ENCODE results near the gene TXNDC8. TPM values are rescaled to one million over a fixed set of nuclear protein-coding genes. Genes with fewer than 3 reads are reported as not detected.

TXNDC8 gene
- total and polyA plus RNA-seq, 2 donors: not detected

DNA sequence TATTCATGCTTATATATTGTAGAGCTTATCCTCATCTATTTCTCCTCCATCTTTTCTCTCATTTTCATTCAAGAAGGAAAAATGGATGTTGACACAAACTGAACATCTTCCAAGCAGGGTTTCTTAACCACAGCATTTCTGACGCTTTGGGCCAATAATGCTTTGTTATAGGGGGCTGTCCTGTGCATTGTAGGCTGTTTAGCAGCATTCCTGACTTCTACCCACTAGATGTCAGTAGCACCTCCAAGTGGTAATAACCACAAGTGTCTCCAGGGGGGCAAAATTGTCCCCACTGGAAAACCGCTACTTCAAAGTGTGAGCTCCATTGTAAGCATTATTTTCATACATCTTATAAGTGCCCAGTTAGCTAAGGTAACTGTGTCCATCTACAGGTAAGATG, 2.6 kb upstream of the TXNDC8 start:
- WGBS: 67% methylated on average over 2 of the region's 2 CpGs
- H3K4me3 ChIP-seq (ENCODE audit: low read depth, low read length): no peak overlapping the region
- DNase-seq (ENCODE audit: extremely low spot score): no peak
- H3K27ac ChIP-seq (ENCODE audit: low read depth): no peak overlapping the region
- no peaks in the 10 kb centered on the region for H3K36me3 ChIP-seq (ENCODE audit: insufficient read depth)
- no peaks in the 10 kb centered on the region for H3K4me1 ChIP-seq (ENCODE audit: insufficient read depth)

DNA sequence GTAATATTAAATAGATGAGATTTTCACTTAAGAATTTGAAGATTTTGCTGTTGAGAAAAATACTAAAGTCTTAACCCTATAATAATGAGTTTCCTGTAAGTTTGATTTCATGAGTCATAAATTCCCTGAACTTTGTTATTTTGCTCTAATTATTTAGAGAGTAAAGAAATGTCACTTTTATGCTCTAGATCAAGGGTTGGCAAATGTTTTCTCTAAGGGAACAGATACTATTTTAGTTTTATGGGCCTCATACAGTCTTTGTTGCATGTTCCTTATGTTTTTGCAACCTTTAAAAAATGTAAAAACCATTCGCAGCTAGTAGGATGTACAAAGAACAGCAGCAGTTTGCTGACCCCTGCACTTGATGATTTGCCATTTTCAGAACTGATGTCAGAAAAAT, 480 bp upstream of the TXNDC8 start:
- H3K4me1 ChIP-seq (ENCODE audit: insufficient read depth): no peaks in the 10 kb centered on the region
- DNase-seq (ENCODE audit: extremely low spot score): no peak
- H3K4me3 ChIP-seq (ENCODE audit: low read depth, low read length): no peak overlapping the region
- 34% methylated on average over 1 of the region's 1 CpG for WGBS
- H3K27ac ChIP-seq (ENCODE audit: low read depth): no peak overlapping the region
- no peaks in the 10 kb centered on the region for H3K36me3 ChIP-seq (ENCODE audit: insufficient read depth)

DNA sequence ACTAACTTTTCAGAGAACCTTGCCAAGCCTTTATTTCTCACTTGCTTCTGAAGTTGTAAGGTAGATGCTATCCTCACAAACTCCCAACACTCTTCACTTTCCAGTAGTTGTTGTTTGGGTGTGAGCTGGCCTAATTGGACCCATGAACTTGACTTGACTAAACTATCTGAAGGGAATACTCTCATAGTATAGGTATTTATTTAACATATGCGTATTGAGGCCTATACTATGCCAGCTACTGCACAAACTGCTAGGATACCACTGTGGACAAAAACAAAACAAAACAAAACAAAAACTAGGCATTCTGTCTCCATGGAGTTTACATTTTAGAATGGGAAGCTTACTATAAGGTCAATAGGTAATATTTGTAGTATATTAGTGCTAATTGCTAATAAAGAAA, 1.3 kb downstream of the TXNDC8 start:
- Histone ChIP-seq H3K4me1 (ENCODE audit: insufficient read depth) (no peaks in the 10 kb centered on the region), H3K36me3 (ENCODE audit: insufficient read depth) (no peaks in the 10 kb centered on the region), H3K4me3 (ENCODE audit: low read depth, low read length) (no peak overlapping the region), H3K27ac (ENCODE audit: low read depth) (no peak overlapping the region)
- no peak for DNase-seq (ENCODE audit: extremely low spot score)
- WGBS: 83% methylated on average over 1 of the region's 1 CpG

DNA sequence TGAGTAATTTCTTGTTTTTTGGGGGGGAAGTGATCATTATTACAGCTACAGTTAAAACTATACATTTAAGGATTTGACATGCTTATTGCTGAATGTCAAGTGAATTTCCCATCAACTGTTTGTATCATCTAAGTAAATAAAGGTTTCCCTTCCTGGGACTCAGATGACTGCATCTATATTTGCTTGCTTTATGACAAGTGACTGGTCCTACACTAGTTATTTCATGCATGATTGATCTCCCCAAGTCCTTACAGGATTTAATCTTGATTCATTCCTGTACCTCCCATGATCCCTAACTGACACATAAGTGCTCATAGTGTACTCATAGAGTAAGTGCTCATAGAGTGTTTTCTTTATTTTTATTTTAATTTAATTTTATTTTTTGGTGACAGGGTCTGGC, 2.8 kb downstream of the TXNDC8 start:
- Histone ChIP-seq H3K27ac (ENCODE audit: low read depth) (no peak overlapping the region), H3K4me1 (ENCODE audit: insufficient read depth) (no peaks in the 10 kb centered on the region), H3K36me3 (ENCODE audit: insufficient read depth) (no peaks in the 10 kb centered on the region), H3K4me3 (ENCODE audit: low read depth, low read length) (no peak overlapping the region)
- no peak for DNase-seq (ENCODE audit: extremely low spot score)

DNA sequence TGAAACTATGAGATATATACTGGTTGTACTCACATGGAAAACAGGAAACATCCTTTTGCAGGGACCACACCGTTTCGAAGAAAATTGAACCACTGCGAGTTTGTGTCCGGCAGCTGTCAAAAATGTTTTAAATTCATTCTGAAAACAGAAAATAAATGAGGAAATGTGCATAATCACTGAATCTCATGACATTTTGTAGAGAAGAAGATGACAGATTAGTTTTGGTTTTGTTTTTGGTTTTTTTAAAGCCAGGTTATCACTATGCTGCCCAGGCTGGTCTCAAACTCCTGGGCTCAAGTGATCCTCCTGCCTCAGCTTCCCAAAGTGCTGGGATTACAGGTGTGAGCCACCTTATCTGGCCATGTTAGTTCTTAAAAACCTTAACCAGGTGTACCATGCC, 3.5 kb downstream of the TXNDC8 start:
- Histone ChIP-seq H3K36me3 (ENCODE audit: insufficient read depth) (no peaks in the 10 kb centered on the region), H3K27ac (ENCODE audit: low read depth) (no peak overlapping the region), H3K4me3 (ENCODE audit: low read depth, low read length) (no peak overlapping the region), H3K4me1 (ENCODE audit: insufficient read depth) (no peaks in the 10 kb centered on the region)
- 85% methylated on average over 4 of the region's 4 CpGs for WGBS
- no peak for DNase-seq (ENCODE audit: extremely low spot score)

DNA sequence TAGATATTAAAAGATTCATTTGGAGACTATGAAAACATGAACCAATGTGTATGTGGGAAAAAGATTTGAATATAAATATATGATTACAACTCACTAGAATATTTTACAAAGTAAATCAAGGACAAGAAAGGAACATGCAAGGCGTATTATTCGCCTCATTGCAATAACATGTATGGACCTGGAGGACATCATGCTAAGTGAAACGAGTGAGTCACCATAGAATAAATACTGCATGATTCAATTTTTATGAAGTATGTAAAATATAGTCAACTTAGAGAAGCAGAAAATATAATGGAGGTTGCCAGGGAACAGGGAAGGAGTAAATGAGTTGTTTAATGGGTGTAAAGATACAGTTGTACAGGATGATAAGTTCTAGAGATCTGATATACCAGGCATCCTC, 4.9 kb downstream of the TXNDC8 start:
- no peaks in the 10 kb centered on the region for H3K4me1 ChIP-seq (ENCODE audit: insufficient read depth)
- H3K27ac ChIP-seq (ENCODE audit: low read depth): no peak overlapping the region
- no peak overlapping the region for H3K4me3 ChIP-seq (ENCODE audit: low read depth, low read length)
- H3K36me3 ChIP-seq (ENCODE audit: insufficient read depth): no peaks in the 10 kb centered on the region
- WGBS: 79% methylated on average over 3 of the region's 3 CpGs
- DNase-seq (ENCODE audit: extremely low spot score): no peak

DNA sequence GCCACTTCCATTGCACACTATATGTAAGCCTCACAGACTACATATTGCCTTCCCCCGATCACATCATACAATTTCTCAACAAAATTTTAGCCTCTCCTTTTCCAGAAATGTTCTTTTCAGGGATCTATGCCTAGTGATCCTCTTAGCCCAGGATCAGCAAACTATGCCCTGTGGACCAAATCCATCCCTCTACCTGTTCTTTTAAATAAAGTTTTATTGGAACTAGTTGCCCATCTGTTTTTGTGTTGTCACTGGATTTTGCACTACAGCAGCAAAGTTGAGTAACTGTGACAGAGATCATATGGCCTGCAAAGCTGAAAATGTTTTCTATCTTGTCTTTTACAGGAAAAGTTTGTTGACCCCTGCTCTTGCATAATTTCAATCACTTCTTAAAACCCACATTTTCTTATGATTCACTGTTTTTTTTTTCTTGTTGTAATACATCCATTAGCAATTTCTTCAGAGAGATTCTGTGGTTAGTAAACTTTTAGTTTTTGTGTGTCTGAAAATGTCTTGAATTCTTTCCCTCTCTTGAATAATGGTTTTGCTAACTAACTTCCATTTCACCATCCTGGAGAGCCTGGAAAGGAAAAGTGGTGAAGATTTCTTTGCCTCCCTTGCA, 7.1 kb downstream of the TXNDC8 start:
- WGBS: 95% methylated on average over 1 of the region's 1 CpG
- H3K27ac ChIP-seq (ENCODE audit: low read depth): no peak overlapping the region
- no peaks in the 10 kb centered on the region for H3K4me1 ChIP-seq (ENCODE audit: insufficient read depth)
- H3K4me3 ChIP-seq (ENCODE audit: low read depth, low read length): no peak overlapping the region
- DNase-seq (ENCODE audit: extremely low spot score): no peak
- no peaks in the 10 kb centered on the region for H3K36me3 ChIP-seq (ENCODE audit: insufficient read depth)

DNA sequence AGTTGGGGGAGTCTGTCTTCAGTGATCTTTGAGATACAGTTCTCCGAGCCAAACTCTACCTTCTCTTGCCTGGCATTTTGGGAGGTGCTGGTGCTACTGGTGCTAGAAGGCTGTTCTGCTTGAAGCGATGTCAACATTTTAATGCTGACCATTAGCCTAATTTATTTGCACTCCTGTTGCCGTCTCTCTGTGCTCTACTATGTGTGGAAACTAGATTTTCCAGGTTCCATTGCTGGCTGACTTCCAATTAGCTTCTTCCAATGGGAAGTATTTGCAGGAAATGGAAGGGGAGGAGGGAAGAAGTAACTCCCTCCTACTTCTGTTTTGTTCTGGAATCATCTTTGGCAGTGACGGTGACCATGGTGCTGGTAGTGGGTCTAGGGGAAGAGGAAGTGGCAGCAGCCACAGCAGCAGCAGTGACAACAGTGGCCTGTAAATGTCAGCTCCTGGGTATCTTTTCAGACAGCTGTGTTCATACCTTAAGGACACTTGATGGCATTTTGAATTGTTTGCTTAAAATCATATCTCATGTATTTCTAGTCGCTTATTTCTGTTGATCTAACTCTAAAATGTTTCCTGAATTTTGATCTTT, 7.9 kb downstream of the TXNDC8 start:
- no peaks in the 10 kb centered on the region for H3K4me1 ChIP-seq (ENCODE audit: insufficient read depth)
- no peaks in the 10 kb centered on the region for H3K36me3 ChIP-seq (ENCODE audit: insufficient read depth)
- H3K4me3 ChIP-seq (ENCODE audit: low read depth, low read length): no peak overlapping the region
- H3K27ac ChIP-seq (ENCODE audit: low read depth): no peak overlapping the region
- DNase-seq (ENCODE audit: extremely low spot score): no peak
- 78% methylated on average over 5 of the region's 5 CpGs for WGBS

DNA sequence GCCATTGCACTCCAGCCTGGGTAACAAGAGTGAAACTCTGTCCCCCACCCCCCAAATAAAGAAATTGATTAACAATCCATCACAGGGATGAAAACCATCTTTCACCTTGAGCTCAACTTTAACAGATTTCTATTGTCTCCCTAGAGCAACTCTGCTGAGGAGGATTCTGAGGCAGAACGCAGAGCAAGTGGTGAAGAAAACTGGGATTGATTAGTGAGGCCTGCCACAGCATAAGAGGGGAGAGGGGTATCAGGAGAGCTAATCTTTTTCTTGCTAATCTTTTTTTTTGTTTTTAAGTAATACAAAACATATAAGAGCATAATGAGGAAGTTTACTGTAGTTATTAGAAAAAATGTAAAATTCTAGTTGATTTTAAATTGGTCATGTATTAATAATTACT, 8.9 kb downstream of the TXNDC8 start:
- WGBS: 73% methylated on average over 1 of the region's 1 CpG
- Histone ChIP-seq H3K36me3 (ENCODE audit: insufficient read depth) (no peaks in the 10 kb centered on the region), H3K4me1 (ENCODE audit: insufficient read depth) (no peaks in the 10 kb centered on the region), H3K4me3 (ENCODE audit: low read depth, low read length) (no peak overlapping the region), H3K27ac (ENCODE audit: low read depth) (no peak overlapping the region)
- DNase-seq (ENCODE audit: extremely low spot score): no peak

DNA sequence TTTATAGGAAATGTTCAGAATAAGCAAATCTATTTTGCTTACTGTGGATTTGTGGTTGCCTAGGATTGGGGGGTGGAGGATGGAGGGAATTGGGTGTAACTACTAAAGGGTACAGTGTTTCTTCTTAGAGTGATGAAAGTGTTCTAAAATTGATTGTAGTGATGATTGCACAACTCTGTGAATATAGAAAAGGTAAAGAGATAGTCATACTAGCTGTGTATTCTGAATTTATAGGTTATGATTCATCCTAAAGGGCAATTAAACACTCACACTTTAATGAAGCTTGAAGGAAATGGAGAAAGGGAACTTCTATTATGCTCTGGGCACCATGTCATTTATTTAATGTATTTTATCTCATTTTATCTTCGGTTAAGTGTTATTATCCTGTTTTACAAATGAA, 9.9 kb downstream of the TXNDC8 start:
- 87% methylated on average over 1 of the region's 1 CpG for WGBS
- H3K36me3 ChIP-seq (ENCODE audit: insufficient read depth): no peaks in the 10 kb centered on the region
- no peak for DNase-seq (ENCODE audit: extremely low spot score)
- H3K4me3 ChIP-seq (ENCODE audit: low read depth, low read length): no peak overlapping the region
- no peaks in the 10 kb centered on the region for H3K4me1 ChIP-seq (ENCODE audit: insufficient read depth)
- H3K27ac ChIP-seq (ENCODE audit: low read depth): no peak overlapping the region

DNA sequence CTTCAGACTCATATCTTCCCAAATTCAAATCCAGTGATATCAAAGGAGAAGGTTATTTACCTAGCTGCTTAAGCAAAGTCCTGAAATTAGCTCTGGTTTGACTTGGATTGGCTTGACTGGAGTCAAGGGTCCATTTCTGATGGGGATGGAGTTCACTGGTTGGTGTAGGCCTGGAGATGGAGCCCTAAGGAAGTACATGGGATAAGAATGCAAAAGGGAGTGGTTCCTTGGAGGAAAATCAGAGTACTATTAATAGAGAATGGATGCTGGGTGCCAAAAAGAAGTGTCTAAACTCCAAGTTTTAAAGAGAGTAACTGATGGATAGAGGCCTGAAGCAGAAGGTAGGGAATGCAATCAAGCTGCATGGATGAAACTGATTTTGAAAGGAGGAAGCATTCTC, 13.8 kb downstream of the TXNDC8 start:
- no peak overlapping the region for H3K4me3 ChIP-seq (ENCODE audit: low read depth, low read length)
- H3K4me1 ChIP-seq (ENCODE audit: insufficient read depth): no peaks in the 10 kb centered on the region
- no peak for DNase-seq (ENCODE audit: extremely low spot score)
- no peak overlapping the region for H3K27ac ChIP-seq (ENCODE audit: low read depth)
- no peaks in the 10 kb centered on the region for H3K36me3 ChIP-seq (ENCODE audit: insufficient read depth)

DNA sequence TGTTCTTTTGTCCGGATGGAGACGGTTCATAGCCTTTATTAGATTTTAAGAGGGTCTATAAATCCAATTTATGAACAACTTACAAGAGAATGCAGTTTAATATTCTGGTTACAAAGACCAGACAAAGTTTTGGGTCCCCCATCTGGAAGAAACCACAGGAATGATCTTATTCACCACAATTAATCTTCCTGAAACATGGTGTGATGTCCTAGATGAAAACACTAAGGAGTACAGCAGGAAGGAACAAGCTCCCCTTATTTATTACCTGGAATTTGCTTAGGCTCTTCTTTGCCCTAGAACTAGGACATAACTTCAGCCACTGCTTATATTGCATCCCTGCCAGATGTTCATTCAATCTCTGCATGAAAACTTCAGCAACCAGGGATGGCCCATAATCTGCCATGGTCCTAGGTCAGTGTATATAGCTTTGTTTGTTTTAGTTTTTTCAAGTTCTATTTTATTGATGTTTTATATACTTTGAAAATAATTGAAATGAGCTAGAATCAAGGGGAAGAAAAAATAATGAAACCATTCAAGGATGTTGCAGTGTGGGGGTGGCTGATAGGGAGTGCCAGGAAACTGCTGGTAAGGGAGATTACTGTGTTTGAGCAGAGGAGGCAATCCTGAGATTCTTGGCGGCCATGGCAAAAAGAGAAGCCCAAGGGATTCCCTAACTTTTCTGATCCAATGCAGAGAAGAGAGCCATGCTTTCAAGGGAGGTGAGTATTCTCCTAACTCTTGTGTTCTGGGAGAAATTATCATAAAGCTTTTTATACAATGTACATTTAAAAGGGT, 16.8 kb downstream of the TXNDC8 start:
- WGBS: 47% methylated on average over 3 of the region's 3 CpGs
- Histone ChIP-seq H3K4me3 (ENCODE audit: low read depth, low read length) (no peak overlapping the region), H3K27ac (ENCODE audit: low read depth) (no peak overlapping the region), H3K4me1 (ENCODE audit: insufficient read depth) (no peaks in the 10 kb centered on the region), H3K36me3 (ENCODE audit: insufficient read depth) (no peaks in the 10 kb centered on the region)
- DNase-seq (ENCODE audit: extremely low spot score): peak; percentile 47

DNA sequence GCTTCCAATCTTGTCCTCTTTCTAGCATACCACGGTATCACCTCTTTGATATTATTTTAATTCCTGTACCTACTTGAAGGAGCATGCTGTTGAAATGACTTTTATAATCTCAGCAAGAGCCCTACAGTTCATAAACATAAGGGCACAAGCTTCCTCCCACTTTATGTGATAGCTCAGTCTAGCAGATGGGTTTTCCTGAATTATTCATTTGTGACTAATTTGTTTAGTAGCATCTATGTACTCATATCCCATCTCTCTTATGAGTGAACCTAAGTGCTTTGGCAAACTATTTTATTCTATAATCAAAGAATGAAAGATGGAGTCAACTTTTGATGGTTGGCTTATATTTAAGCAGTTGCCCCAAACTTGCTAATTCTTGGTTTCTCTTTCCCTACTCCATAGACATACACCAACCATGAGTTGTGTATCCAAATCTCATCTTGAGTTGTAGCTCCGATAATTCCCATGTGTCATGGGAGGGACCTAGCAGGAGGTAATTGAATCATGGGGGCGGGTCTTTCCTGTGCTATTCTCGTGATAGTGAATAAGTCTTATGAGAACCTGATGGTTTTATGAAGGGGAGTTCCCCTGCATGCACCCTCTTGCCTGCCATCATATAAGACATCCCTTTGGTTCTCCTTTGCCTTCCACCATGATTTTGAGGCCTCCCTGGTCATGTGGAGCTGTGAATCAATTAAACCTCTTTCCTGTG, 17.7 kb downstream of the TXNDC8 start:
- Histone ChIP-seq H3K27ac (ENCODE audit: low read depth) (no peak overlapping the region), H3K4me3 (ENCODE audit: low read depth, low read length) (no peak overlapping the region), H3K36me3 (ENCODE audit: insufficient read depth) (no peaks in the 10 kb centered on the region), H3K4me1 (ENCODE audit: insufficient read depth) (no peaks in the 10 kb centered on the region)
- no peak for DNase-seq (ENCODE audit: extremely low spot score)
- 86% methylated on average over 4 of the region's 4 CpGs for WGBS

DNA sequence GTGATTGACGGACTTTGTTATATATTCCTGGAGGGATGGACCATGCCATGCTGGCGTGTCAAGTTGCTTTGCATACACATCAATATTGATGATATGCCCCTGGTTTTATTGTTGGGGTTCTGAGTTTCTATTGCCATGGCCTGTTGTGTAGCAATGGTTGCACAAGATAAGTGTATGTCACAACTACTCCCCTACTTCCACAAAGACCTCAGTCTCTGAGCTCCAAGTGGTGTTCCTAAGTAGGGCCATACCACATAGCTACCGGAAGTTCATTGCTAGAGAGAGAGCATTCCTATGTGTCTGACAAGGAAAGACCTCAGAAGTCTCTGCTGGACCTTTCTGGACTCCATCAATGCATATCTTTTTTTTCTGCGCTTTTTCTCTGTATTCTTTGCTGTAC, 19.8 kb downstream of the TXNDC8 start:
- 96% methylated on average over 4 of the region's 4 CpGs for WGBS
- no peak overlapping the region for H3K4me3 ChIP-seq (ENCODE audit: low read depth, low read length)
- no peak for DNase-seq (ENCODE audit: extremely low spot score)
- no peak overlapping the region for H3K27ac ChIP-seq (ENCODE audit: low read depth)
- H3K4me1 ChIP-seq (ENCODE audit: insufficient read depth): no peaks in the 10 kb centered on the region
- no peaks in the 10 kb centered on the region for H3K36me3 ChIP-seq (ENCODE audit: insufficient read depth)
